Panc1 (cell line): ENCODE results near the gene VPS11. TPM values are rescaled to one million over a fixed set of nuclear protein-coding genes. Genes with fewer than 3 reads are reported as not detected.

Experiments
- ATAC-seq: fragments of 200-7000 bp; cut with Tn5 transposase; 2 replicates; pipeline ENCODE4 v1.9.1; 2020; ENCODE audit warnings: mild to moderate bottlenecking, moderate library complexity
- BruUV-seq: library from RNA; stranded (reverse); fragments of 400-500 nt; replicated peaks from 2 replicates; lab custom pipeline; 2021; lab: Mats Ljungman, UMichigan
- CTCF ChIA-PET: fragments of 300-600 bp; sonication (Branson Sonifier 250); formaldehyde crosslinking; loops from one replicate; lab custom pipeline; 2022; ENCODE audit warnings: antibody characterized with exemption; lab: Charles Lee
- POLR2A ChIA-PET: fragments of 300-600 bp; sonication (Branson Sonifier 250); formaldehyde crosslinking; loops from one replicate; lab custom pipeline; 2022; ENCODE audit warnings: antibody characterized with exemption; lab: Charles Lee
- DNase-seq: peaks from one replicate; pipeline ENCODE4 v3.0.0-alpha.2; 2010; ENCODE audit warnings: low read depth, low spot score
- H3K27ac ChIP-seq: 2 replicates; pipeline ENCODE4 v1.5.1; 2011; ENCODE audit warnings: mild to moderate bottlenecking, low read length, inconsistent platforms
- H3K27me3 ChIP-seq: fragments of 200-500 bp; sonication (Bioruptor generic); 2 replicates; pipeline ENCODE4 v1.6.0; 2014; ENCODE audit warnings: low read length, inconsistent platforms; ENCODE audit not compliant: control insufficient read depth, insufficient read depth
- H3K36me3 ChIP-seq: fragments of 200-500 bp; sonication (Bioruptor generic); 2 replicates; pipeline ENCODE4 v1.5.1; 2014; ENCODE audit warnings: inconsistent platforms, mild to moderate bottlenecking, low read length, moderate library complexity; ENCODE audit not compliant: control insufficient read depth, insufficient read depth
- H3K4me1 ChIP-seq: 2 replicates; pipeline ENCODE4 v1.5.1; 2011; ENCODE audit warnings: inconsistent platforms, mild to moderate bottlenecking, low read length, moderate library complexity; ENCODE audit not compliant: control insufficient read depth, insufficient read depth
- H3K4me3 ChIP-seq, 2 experiments: 2 replicates each; pipeline ENCODE4 v1.5.1; 2011 to 2012; ENCODE audit warnings: low read depth in 2 of 2, low read length in 2 of 2, mild to moderate bottlenecking in 2 of 2, inconsistent platforms in 1 of 2, moderate library complexity in 1 of 2
- H3K9me3 ChIP-seq: fragments of 200-500 bp; sonication (Bioruptor generic); 2 replicates; pipeline ENCODE4 v1.5.1; 2014; ENCODE audit warnings: low read depth, mild to moderate bottlenecking, inconsistent platforms, low read length, moderate library complexity; ENCODE audit not compliant: control insufficient read depth, insufficient read depth
- CTCF ChIP-seq: fragments of 450-650 bp; IDR thresholded peaks from 2 replicates; pipeline ENCODE4 v1.5.1; 2017; ENCODE audit warnings: mild to moderate bottlenecking
- POLR2AphosphoS5 ChIP-seq: IDR thresholded peaks from 2 replicates; pipeline ENCODE4 v1.6.1; 2012; ENCODE audit warnings: mild to moderate bottlenecking, low read depth, low read length, moderate library complexity
- REST ChIP-seq, 2 experiments: IDR thresholded peaks; 2 replicates each; pipeline ENCODE4 v1.6.1; 2011 to 2012; ENCODE audit warnings: low read depth in 2 of 2, control low read depth in 1 of 2, low read length in 1 of 2, mild to moderate bottlenecking in 1 of 2, moderate library complexity in 1 of 2; ENCODE audit not compliant: insufficient read depth in 1 of 2
- SIN3A ChIP-seq: IDR thresholded peaks from 2 replicates; pipeline ENCODE4 v1.6.1; 2012; ENCODE audit warnings: low read depth, mild to moderate bottlenecking, low read length, moderate library complexity, borderline replicate concordance; ENCODE audit not compliant: insufficient read depth
- TCF7L2 ChIP-seq: IDR thresholded peaks from 2 replicates; pipeline ENCODE4 v1.6.1; 2011; ENCODE audit warnings: mild to moderate bottlenecking, low read depth, low read length, inconsistent platforms
- in situ Hi-C: cut with HindIII; loops from 2 replicates; pipeline ENCODE4 v1.10.0; 2016; ENCODE audit warnings: low sequenced_read_pairs, low pct_unique_long_range_greater_than_20kb
- intact Hi-C: fragments of 100-400 bp; cut with micrococcal nuclease; formaldehyde crosslinking; loops from one replicate; pipeline ENCODE4 v1.10.0; 2022; ENCODE audit not compliant: unreplicated experiment
- total RNA-seq: library from RNA; stranded (reverse); gene quantifications from one replicate; pipeline ENCODE4 v1.2.1, GENCODE V29; 2021; ENCODE audit not compliant: unreplicated experiment

VPS11 gene
- total RNA-seq, 1 experiment from 2014 or later, result 28.2 TPM

GRCh38 chr11:119100246-119100970 is 32.8 kb downstream of the VPS11 start:
- in situ Hi-C loops (no loop called here), intact Hi-C loops (loop anchor here (2.0 kb wide), 1 partner anchor 222 kb away; no protein-coding TSS in a partner anchor)
- POLR2A ChIA-PET, result interaction anchor here (0.6 kb wide), 1 partner anchor 27 kb away, joined by 11 read pairs; no protein-coding TSS in a partner anchor
- H3K27ac ChIP-seq, result peak overlapping the region; percentile 99
- H3K4me3 ChIP-seq, result peak overlapping the region; percentile 87 to 90
- no peak for ATAC-seq
- peak; percentile 51 for DNase-seq
- no TSS peak for BruUV-seq
- H3K27me3 ChIP-seq, result no peaks in the 10 kb centered on the region
- H3K9me3 ChIP-seq, result no peaks in the 10 kb centered on the region
- peak; percentile 88 for TF ChIP-seq CTCF
- no peak for TF ChIP-seq SIN3A
- no peak for TF ChIP-seq POLR2AphosphoS5
- CTCF ChIA-PET, result no interaction called here
- H3K4me1 ChIP-seq, result peaks cover 16% of the 10 kb centered on the region
- 0 out of 2 replicates have a peak, but pooled peaks cover 6% of the 10 kb centered on the region for H3K36me3 ChIP-seq

- DNase-seq (no peak), ATAC-seq (peak; percentile 62)
- Histone ChIP-seq H3K27me3 (no peaks in the 10 kb centered on the region), H3K27ac (peak overlapping the region; percentile 99), H3K36me3 (0 out of 2 replicates have a peak, but pooled peaks cover 6% of the 10 kb centered on the region), H3K4me3 (peak overlapping the region; percentile 87 to 90), H3K9me3 (no peaks in the 10 kb centered on the region), H3K4me1 (peaks cover 14% of the 10 kb centered on the region)
- intact Hi-C loops (loop anchor here (2.0 kb wide), 1 partner anchor 222 kb away; no protein-coding TSS in a partner anchor), in situ Hi-C loops (no loop called here)
- POLR2A ChIA-PET, result interaction anchor here (0.6 to 0.8 kb wide), 6 partner anchors 9 to 309 kb away, joined by 3 to 10 read pairs (median 5); no protein-coding TSS in a partner anchor
- CTCF ChIA-PET, result interaction anchor here (0.7 to 1.7 kb wide), 4 partner anchors 25 to 237 kb away, joined by 3 to 16 read pairs (median 4); no protein-coding TSS in a partner anchor
- TF ChIP-seq REST (IDR thresholded peaks at IDR 0.05; ENCODE audit: insufficient read depth in 1 of 2, low read depth in 2 of 2, low read length in 1 of 2), result no peak
- TF ChIP-seq POLR2AphosphoS5, result no peak
- no peak for TF ChIP-seq TCF7L2
- TF ChIP-seq SIN3A, result 0 out of 2 replicates have a peak, but pooled peaks have one; percentile 54
- TF ChIP-seq CTCF, result no peak
- BruUV-seq, result TSS peak; percentile 80
Observed at GRCh38 chr11:119100994-119101758, 33.6 kb downstream of the VPS11 start.
